H9 (cell line): Measurements from ENCODE around the gene ROPN1L. TPM values are rescaled to one million over a fixed set of nuclear protein-coding genes. Genes with fewer than 3 reads are reported as not detected.

Experiments used
- DNase-seq: peaks from one replicate; pipeline ENCODE4 v3.0.0-alpha.2; 2017
- H2AFZ ChIP-seq: one replicate; pipeline ENCODE4 v1.6.1; 2013; ENCODE audit warnings: mild to moderate bottlenecking, low read length, control low read depth, moderate library complexity
- H2AK5ac ChIP-seq: 2 replicates; pipeline ENCODE4 v1.6.1; 2013; ENCODE audit warnings: low read length, control low read depth, mixed read lengths; ENCODE audit not compliant: insufficient read length
- H2BK120ac ChIP-seq: one replicate; pipeline ENCODE4 v1.6.1; 2013; ENCODE audit warnings: low read depth, mild to moderate bottlenecking, low read length, control low read depth, inconsistent platforms; ENCODE audit not compliant: poor library complexity, severe bottlenecking
- H2BK12ac ChIP-seq: 2 replicates; pipeline ENCODE4 v1.6.1; 2013; ENCODE audit warnings: low read length, control low read depth, mixed read lengths, low read depth; ENCODE audit not compliant: insufficient read length
- H2BK15ac ChIP-seq: 2 replicates; pipeline ENCODE4 v1.6.1; 2013; ENCODE audit warnings: low read depth, low read length, control low read depth
- H2BK20ac ChIP-seq: one replicate; pipeline ENCODE4 v1.6.1; 2013; ENCODE audit warnings: low read depth, mild to moderate bottlenecking, low read length, control low read depth, inconsistent platforms; ENCODE audit not compliant: poor library complexity, severe bottlenecking
- H2BK5ac ChIP-seq: 2 replicates; pipeline ENCODE4 v1.6.1; 2013; ENCODE audit warnings: low read length, control low read depth, mixed read lengths; ENCODE audit not compliant: insufficient read length
- H3K14ac ChIP-seq: 2 replicates; pipeline ENCODE4 v1.6.1; 2013; ENCODE audit warnings: low read length, control low read depth; ENCODE audit not compliant: insufficient read depth
- H3K18ac ChIP-seq: 2 replicates; pipeline ENCODE4 v1.6.1; 2013; ENCODE audit warnings: low read depth, mild to moderate bottlenecking, mixed read lengths, low read length, control low read depth; ENCODE audit not compliant: insufficient read length
- H3K23ac ChIP-seq: 2 replicates; pipeline ENCODE4 v1.6.1; 2013; ENCODE audit warnings: low read length, control low read depth, mixed read lengths, low read depth; ENCODE audit not compliant: insufficient read length
- H3K23me2 ChIP-seq: 2 replicates; pipeline ENCODE4 v1.6.1; 2013; ENCODE audit warnings: low read depth, mild to moderate bottlenecking, mixed read lengths, low read length, control low read depth; ENCODE audit not compliant: insufficient read length, poor library complexity, severe bottlenecking
- H3K27ac ChIP-seq: 2 replicates; pipeline ENCODE4 v1.5.1; 2013; ENCODE audit warnings: low read length, control low read depth, mixed read lengths, low read depth; ENCODE audit not compliant: insufficient read length
- H3K27me3 ChIP-seq: 2 replicates; pipeline ENCODE4 v1.6.1; 2013; ENCODE audit warnings: low read length, control low read depth, inconsistent platforms; ENCODE audit not compliant: insufficient read depth
- H3K4ac ChIP-seq: 2 replicates; pipeline ENCODE4 v1.6.1; 2013; ENCODE audit warnings: low read depth, mild to moderate bottlenecking, control low read depth, inconsistent platforms, low read length, moderate library complexity
- H3K4me1 ChIP-seq: 2 replicates; pipeline ENCODE4 v1.6.1; 2013; ENCODE audit warnings: low read length, control low read depth, inconsistent platforms; ENCODE audit not compliant: insufficient read depth
- H3K4me2 ChIP-seq: 2 replicates; pipeline ENCODE4 v1.6.1; 2013; ENCODE audit warnings: low read length, control low read depth, mixed read lengths; ENCODE audit not compliant: insufficient read length, insufficient read depth
- H3K56ac ChIP-seq: 2 replicates; pipeline ENCODE4 v1.6.1; 2013; ENCODE audit warnings: low read depth, mild to moderate bottlenecking, mixed read lengths, low read length, control low read depth; ENCODE audit not compliant: insufficient read length
- H3K79me1 ChIP-seq: 2 replicates; pipeline ENCODE4 v1.6.1; 2013; ENCODE audit warnings: low read depth, mild to moderate bottlenecking, moderate library complexity, low read length, control low read depth, inconsistent platforms; ENCODE audit not compliant: insufficient read depth, poor library complexity, severe bottlenecking
- H3K79me2 ChIP-seq: 2 replicates; pipeline ENCODE4 v1.6.1; 2013; ENCODE audit warnings: low read length, control low read depth, inconsistent platforms; ENCODE audit not compliant: insufficient read depth
- H3K9ac ChIP-seq: 2 replicates; pipeline ENCODE4 v1.6.1; 2013; ENCODE audit warnings: low read length, control low read depth, mixed read lengths; ENCODE audit not compliant: insufficient read length; ENCODE audit errors: extremely low read depth
- H3K9me3 ChIP-seq: one replicate; pipeline ENCODE4 v1.6.1; 2013; ENCODE audit warnings: low read depth, low read length, inconsistent platforms; ENCODE audit not compliant: control insufficient read depth
- H3T11ph ChIP-seq: one replicate; pipeline ENCODE4 v1.6.1; 2013; ENCODE audit warnings: mild to moderate bottlenecking, low read length, control low read depth, inconsistent platforms
- H4K20me1 ChIP-seq: one replicate; pipeline ENCODE4 v1.6.1; 2013; ENCODE audit not compliant: control insufficient read depth, insufficient read length, insufficient read depth
- H4K5ac ChIP-seq: 2 replicates; pipeline ENCODE4 v1.6.1; 2013; ENCODE audit warnings: low read depth, mild to moderate bottlenecking, mixed read lengths, low read length, control low read depth; ENCODE audit not compliant: insufficient read length
- H4K8ac ChIP-seq: replicated peaks from 2 replicates; pipeline ENCODE4 v1.6.1; 2013; ENCODE audit warnings: low read length, control low read depth, mixed read lengths, low read depth; ENCODE audit not compliant: insufficient read length
- H4K91ac ChIP-seq: 2 replicates; pipeline ENCODE4 v1.6.1; 2013; ENCODE audit warnings: low read depth, mild to moderate bottlenecking, moderate library complexity, mixed read lengths, low read length, control low read depth; ENCODE audit not compliant: insufficient read length
- H3K27ac Mint-ChIP-seq, 3 experiments: 2 replicates in 2 of 3; 3 replicates in 1 of 3; pipeline ENCODE4 v1.8.0; 2020 to 2021; ENCODE audit warnings: mixed read lengths in 3 of 3, mild to moderate bottlenecking in 1 of 3, moderate library complexity in 1 of 3
- H3K27me3 Mint-ChIP-seq: 2 replicates; pipeline ENCODE4 v1.8.0; 2021; ENCODE audit warnings: low read depth, mild to moderate bottlenecking, moderate library complexity, mixed read lengths
- H3K36me3 Mint-ChIP-seq, 3 experiments: 2 replicates in 2 of 3; 3 replicates in 1 of 3; pipeline ENCODE4 v1.8.0; 2020 to 2021; ENCODE audit warnings: low read depth in 3 of 3, mixed read lengths in 3 of 3; ENCODE audit not compliant: insufficient read depth in 1 of 3
- H3K4me1 Mint-ChIP-seq, 2 experiments: 2 replicates each; pipeline ENCODE4 v1.8.0; 2020; ENCODE audit warnings: mixed read lengths in 2 of 2
- H3K4me3 Mint-ChIP-seq, 2 experiments: 2 replicates in 1 of 2; 3 replicates in 1 of 2; pipeline ENCODE4 v1.8.0; 2020 to 2021; ENCODE audit warnings: mild to moderate bottlenecking in 2 of 2, mixed read lengths in 2 of 2, moderate library complexity in 1 of 2
- H3K9me3 Mint-ChIP-seq, 2 experiments: 2 replicates in 1 of 2; 3 replicates in 1 of 2; pipeline ENCODE4 v1.8.0; 2020; ENCODE audit warnings: mild to moderate bottlenecking in 2 of 2, mixed read lengths in 2 of 2, moderate library complexity in 1 of 2
- CTCF ChIP-seq: fragments of 200-600 bp; sonication (generic); conservative IDR thresholded peaks from 3 replicates; pipeline ENCODE4 v1.8.0; 2021; ENCODE audit warnings: antibody characterized with exemption, mild to moderate bottlenecking
- WGBS: extraction: QIAGEN DNeasy Blood & Tissue Kit; methylation state at CpG from one replicate; pipeline ENCODE4 v1.1.7; 2013; ENCODE audit warnings: missing lambda C conversion rate, low lambda C conversion rate, mixed read lengths; ENCODE audit not compliant: insufficient read length; ENCODE audit errors: extremely low coverage; 5-methylcytosine and 5-hydroxymethylcytosine counted together
- total RNA-seq: library from RNA; stranded (reverse); gene quantifications from 2 replicates; pipeline ENCODE4 v1.2.1, GENCODE V29; 2021

ROPN1L gene
- total RNA-seq, 1 experiment from 2014 or later: 0.37 TPM

- Histone ChIP-seq H2BK12ac (no peak overlapping the region), H3K9ac (no peak overlapping the region), H4K20me1 (no peaks in the 10 kb centered on the region), H3T11ph (no peak overlapping the region), H3K27ac (no peak overlapping the region), H4K5ac (no peak overlapping the region), H2AFZ (no peak overlapping the region), H3K79me2 (no peaks in the 10 kb centered on the region), H3K9me3 (no peaks in the 10 kb centered on the region), H2AK5ac (no peak overlapping the region), H3K4me2 (no peak overlapping the region), H2BK120ac (no peak overlapping the region), H3K14ac (no peak overlapping the region), H2BK5ac (no peak overlapping the region), H3K4ac (no peak overlapping the region), H3K56ac (no peak overlapping the region), H4K8ac (no peak overlapping the region), H3K23me2 (no peaks in the 10 kb centered on the region), H3K18ac (peak overlapping the region; percentile 11), H3K4me1 (peaks cover 2% of the 10 kb centered on the region; the same call in 1 of the 2 replicates), H2BK20ac (no peak overlapping the region), H3K79me1 (no peaks in the 10 kb centered on the region), H3K23ac (no peak overlapping the region), H4K91ac (no peak overlapping the region), H2BK15ac (no peak overlapping the region), H3K27me3 (no peaks in the 10 kb centered on the region)
- no peaks in the 10 kb centered on the region; a peak in 1 of 5 replicates for H3K9me3 Mint-ChIP-seq
- no CpG with 5 or more reads among the region's 10 CpGs for WGBS
- TF ChIP-seq CTCF: no peak
- no peak for DNase-seq
- peaks cover 28 to 31% of the 10 kb centered on the region in 2 experiments for H3K4me1 Mint-ChIP-seq
- H3K4me3 Mint-ChIP-seq: no peak overlapping the region; a peak in 1 of 5 replicates
- H3K27me3 Mint-ChIP-seq: peaks cover 16% of the 10 kb centered on the region
- no peak overlapping the region for H3K27ac Mint-ChIP-seq
- no peaks in the 10 kb centered on the region; a peak in 1 of 7 replicates for H3K36me3 Mint-ChIP-seq
Observed at GRCh38 chr5:10465726-10466125, 24.0 kb downstream of the ROPN1L start.
